ENCODE data around the gene MARF1.

DNA sequence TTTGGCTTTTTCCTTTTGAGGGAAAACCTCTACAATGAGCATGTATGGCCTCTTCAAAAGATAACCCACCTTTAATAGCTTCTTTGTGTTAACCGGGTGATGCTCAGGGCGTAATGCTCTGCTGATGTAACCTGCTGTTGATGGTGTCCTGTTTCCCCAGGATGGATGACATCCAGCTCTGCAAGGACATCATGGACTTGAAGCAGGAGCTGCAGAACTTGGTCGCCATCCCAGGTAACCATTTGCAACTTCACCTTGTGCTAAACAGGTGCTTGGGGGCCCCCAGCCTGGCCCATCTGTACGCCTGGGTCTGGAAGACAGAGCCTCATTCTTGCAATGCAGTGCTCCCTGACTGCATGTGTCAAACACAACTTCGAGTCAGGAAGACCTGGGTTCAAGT lies 75.1 kb downstream of the MARF1 start:
- TF ChIP-seq, protein P1, sequence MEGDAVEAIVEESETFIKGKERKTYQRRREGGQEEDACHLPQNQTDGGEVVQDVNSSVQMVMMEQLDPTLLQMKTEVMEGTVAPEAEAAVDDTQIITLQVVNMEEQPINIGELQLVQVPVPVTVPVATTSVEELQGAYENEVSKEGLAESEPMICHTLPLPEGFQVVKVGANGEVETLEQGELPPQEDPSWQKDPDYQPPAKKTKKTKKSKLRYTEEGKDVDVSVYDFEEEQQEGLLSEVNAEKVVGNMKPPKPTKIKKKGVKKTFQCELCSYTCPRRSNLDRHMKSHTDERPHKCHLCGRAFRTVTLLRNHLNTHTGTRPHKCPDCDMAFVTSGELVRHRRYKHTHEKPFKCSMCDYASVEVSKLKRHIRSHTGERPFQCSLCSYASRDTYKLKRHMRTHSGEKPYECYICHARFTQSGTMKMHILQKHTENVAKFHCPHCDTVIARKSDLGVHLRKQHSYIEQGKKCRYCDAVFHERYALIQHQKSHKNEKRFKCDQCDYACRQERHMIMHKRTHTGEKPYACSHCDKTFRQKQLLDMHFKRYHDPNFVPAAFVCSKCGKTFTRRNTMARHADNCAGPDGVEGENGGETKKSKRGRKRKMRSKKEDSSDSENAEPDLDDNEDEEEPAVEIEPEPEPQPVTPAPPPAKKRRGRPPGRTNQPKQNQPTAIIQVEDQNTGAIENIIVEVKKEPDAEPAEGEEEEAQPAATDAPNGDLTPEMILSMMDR (conservative IDR thresholded peaks at IDR 0.05) = no peak
- TF ChIP-seq EZH2 (IDR thresholded peaks at IDR 0.05; ENCODE audit: low read depth) = no peak
